HTR-8/SVneo (cell line): Measurements from ENCODE around the gene TBC1D10B.

Experiments used
- DNase-seq: peaks from one replicate; pipeline ENCODE4 v3.0.0; 2011; ENCODE audit warnings: low spot score, mixed read lengths; ENCODE audit not compliant: insufficient read length
- FAIRE-seq: peaks from 2 replicates; lab custom pipeline; 2011; peaks lifted over from hg19 to GRCh38; lab: Jason Lieb, UNC

Gene TBC1D10B

DNA sequence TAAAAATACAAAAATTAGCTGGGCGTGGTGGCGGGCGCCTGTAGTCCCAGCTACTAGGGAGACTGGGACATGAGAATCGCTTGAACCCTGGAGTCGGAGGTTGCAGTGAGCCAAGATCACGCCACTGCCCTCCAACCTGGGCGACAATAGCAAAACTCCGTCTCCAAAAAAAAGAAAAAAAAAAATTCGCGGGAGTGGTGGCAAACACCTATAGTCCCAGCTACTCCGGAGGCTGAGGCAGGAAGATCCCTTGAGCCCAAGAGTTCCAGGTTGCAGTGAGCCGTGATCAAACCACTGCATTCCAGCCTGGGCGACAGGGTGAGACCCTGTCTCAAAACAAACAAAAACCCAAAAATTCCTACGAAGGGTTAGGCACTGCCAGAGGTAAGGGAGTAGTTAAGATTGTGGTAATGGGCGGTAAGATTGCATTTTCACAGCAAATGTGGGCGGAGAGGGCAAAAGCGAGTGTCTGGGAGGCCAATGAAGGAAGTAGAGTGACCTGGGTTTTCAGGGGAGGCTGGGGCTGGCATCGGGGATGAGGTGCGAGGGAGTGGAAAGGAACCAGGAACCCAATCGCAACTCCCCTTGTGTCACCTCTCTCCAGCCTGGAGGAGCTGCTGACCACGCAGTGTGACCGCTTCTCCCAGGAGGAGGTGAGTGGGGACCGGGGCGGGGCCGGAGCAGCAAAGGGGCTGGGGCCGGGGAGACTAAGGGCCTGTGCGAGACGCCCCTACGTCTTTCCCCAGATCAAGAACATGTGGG is 6.9 kb upstream of the TBC1D10B start:
- FAIRE-seq: no peak

DNA sequence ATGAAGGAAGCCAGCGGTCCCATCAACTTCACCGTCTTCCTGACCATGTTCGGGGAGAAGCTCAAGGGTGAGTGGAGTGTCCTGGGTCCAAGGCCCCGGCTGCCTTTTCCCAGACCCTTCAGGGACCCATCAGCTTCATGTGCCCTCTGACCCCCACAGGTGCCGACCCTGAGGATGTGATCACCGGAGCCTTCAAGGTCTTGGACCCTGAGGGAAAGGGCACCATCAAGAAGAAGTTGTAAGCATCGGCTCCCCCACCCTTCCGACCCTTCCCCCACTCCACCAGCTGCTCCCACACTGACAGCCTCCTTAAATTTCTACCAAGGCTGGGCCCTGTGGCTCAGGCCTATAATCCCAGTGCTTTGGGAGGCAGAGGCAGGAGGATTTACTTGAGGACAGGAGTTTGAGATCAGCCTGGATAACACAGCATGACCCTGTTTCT is 6.2 kb upstream of the TBC1D10B start:
- no peak for FAIRE-seq

More for the DNA sequence above, 6.9 kb upstream of the TBC1D10B start:
- no peak for DNase-seq

DNA sequence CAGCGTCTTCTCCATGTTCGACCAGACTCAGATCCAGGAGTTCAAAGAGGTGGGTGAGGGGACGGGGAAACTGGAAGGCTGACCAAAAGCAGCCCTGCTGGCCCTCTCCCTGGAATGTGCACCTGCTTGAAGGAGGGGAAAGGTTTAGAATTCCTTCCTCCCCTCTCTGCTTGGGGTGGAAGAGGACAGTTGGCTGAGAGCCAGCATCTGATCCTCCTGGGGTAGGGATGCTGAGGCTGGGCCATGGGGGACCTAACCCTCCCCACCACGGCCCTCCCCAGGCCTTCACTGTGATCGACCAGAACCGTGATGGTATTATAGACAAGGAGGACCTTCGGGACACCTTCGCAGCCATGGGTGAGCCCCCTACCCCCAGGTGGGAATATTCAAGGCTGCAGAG is 5.6 kb upstream of the TBC1D10B start:
- no peak for FAIRE-seq
- no peak for DNase-seq

More for the DNA sequence above, 6.2 kb upstream of the TBC1D10B start:
- DNase-seq: no peak

DNA sequence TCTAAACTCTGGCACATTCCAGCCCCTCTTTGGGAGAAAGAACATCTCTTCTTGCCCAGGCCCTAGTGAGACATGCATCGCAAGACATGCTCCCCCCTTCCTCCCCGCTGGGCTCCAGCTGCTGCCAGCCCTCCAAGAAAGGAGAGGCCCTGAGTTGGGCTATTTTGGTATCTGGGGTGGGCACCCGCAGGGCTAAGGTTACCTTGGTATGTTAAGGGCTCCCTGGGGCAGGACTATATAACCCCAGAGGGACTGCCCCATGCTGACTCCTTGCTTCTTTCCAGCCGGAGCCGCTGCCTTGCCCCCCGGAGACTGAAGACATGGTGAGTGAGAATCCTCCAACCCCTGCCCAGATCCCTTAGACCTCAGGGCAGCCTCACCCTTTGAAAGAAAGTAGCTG is 4.2 kb upstream of the TBC1D10B start, which contains the start of gene MYL11:
Gene MYL11 (plus strand): TSS at position 265 of the 400 bp plus-strand sequence. CDS start 56 bp downstream, at position 321.
- no peak for FAIRE-seq
- no peak for DNase-seq

DNA sequence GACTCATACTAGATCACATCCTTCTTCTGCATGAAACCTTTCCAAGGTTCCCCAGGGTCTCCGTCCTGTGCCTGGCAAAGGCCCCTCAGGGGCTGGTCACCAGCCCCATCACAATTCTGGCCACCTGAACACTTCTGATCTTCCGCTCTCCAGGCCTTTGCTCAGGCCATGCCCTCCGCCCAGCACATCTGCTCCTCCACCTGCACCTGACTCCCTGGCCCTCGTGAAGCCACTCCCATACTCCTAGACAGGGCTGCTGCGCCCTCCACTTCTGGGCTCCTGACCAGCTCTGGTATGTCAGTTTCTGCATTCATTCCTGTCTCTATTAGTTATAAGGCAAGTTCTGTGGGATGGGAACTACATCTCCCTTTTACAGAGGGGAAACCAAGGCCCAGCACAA is 2.4 kb upstream of the TBC1D10B start:
- DNase-seq (no peak), FAIRE-seq (no peak)

DNA sequence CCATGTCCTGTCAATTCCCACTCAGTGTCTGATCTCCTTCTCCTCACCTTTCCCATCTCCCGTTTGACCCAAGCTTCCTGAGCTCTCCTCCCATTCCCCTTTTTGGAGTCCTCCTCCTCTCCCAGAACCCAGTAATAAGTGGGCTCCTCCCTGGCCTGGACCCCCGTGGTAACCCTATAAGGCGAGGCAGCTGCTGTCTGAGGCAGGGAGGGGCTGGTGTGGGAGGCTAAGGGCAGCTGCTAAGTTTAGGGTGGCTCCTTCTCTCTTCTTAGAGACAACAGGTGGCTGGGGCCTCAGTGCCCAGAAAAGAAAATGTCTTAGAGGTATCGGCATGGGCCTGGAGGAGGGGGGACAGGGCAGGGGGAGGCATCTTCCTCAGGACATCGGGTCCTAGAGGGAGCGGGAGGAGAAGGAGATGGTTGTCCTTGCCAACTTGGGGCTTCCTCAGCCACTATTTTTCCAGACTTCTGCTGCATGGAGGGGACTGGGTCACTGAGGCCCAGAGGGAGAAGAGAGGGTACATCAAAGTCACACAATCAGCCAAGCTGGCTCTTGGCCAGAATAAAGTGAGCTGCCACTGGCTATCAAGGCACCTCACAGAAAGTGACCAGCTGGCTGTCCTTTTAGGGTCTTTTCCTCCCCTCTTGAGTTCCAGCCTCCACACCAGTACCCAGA is 1.9 kb upstream of the TBC1D10B start:
- no peak for FAIRE-seq
- no peak for DNase-seq

DNA sequence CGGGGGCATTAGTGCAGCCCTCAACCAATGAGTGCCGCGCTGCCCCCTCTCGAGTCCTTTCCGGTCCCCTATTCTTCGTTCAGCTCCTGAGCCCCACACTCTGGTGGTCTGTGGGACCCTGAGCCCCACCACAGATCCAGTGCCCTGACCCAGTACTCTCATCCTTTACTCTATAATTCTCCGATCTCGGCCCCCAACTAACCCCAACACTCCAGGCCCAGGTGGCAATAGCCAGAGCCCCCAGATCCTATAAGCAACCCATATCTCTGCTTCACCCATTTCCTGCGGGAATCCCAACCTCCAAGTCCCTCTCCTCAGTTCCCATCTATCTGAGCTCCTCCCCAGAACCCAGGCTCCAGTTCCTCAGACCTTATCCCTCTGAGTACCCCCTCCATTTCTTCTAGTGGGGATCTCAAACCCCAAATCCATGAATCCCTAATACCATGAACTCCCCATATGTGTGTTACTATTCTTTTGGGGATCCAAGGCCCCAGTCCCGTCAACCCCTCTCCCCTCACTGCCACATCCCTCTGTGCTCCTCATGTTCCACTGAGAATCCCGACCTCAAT is 1.0 kb upstream of the TBC1D10B start:
- FAIRE-seq (no peak), DNase-seq (no peak)

DNA sequence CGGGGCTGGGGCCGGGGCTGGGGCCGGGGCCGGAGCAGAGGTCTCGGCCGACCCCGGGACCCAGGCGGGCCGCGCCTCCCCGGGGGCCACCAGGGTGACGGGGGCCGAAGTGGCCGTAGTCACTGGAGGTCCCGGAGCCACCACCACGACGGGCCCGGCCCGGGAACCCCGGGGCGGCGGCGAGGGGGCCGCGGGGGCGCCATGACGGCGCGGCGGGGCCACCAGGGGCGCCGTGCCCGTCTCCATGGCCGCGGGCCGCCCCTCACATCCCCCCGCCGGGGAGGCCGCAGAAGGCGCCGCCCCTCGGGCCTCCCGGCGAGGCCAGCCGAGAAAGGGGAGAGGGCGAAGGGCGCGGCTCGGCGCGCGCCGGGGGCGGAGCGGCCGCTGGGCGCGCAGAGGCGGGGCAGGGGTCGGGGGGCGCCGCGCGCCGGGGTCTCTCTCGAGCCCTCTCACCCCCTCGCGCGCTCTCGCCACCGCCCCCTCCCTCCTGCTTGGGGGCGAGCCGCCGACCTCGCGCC is 297 bp downstream of the TBC1D10B start:
- DNase-seq: no peak
- no peak for FAIRE-seq

DNA sequence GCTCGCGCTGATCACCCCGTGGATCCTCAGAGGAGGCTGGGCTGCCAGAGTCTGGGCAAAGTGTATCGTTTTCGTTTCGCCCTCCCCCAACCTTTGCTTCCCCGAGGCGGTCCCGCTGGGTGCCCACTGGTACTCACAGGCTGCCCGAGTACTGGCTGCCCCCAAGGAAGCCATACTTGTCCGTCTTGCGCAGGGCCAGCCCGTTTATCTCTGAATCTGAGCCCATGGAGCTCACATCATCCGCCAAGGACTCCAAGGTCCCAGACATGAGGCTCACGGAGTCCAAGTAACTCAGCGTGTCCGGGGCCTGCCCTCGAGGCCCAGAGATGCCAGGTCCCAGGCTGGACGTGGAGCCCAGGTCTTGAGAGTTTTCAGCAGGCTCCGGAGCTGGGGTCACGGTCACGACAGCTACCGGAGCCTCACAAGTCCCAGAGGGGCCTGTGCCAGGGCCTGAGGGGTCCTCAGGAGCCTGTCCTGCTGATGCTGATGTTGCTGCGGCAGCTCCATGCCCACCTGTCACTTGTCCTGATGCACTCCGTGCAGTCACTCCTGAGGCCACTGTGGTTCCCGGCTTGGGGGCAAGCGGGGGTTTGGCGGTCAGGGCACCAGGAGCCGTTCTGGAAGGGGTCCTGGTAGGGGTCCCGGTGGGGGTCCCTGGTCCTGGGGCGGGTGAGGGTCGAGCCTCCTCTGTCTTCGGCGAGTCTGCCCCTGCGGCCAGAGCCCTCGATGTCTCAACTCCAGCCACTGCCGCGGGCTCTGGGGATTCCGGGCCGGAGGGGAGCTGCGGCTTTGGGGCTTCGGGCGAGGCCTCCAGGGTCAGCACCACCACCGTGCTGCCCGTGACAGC is 980 bp downstream of the TBC1D10B start:
- no peak for DNase-seq
- no peak for FAIRE-seq

DNA sequence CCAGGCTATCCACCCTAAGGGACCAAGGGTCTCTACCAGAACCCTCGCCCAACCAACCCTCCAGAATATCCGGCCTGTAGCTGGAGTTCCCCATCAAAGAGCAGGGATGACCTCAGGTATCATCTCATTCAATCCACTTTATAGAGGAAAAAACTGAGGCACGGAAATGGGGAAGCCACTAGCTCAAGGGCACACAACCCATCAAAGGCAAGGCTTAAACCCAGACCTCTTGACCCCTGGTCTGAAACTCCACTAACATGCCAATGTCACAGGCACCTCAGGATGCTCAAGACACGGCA is 1.6 kb downstream of the TBC1D10B start:
- FAIRE-seq: no peak
- DNase-seq: no peak

DNA sequence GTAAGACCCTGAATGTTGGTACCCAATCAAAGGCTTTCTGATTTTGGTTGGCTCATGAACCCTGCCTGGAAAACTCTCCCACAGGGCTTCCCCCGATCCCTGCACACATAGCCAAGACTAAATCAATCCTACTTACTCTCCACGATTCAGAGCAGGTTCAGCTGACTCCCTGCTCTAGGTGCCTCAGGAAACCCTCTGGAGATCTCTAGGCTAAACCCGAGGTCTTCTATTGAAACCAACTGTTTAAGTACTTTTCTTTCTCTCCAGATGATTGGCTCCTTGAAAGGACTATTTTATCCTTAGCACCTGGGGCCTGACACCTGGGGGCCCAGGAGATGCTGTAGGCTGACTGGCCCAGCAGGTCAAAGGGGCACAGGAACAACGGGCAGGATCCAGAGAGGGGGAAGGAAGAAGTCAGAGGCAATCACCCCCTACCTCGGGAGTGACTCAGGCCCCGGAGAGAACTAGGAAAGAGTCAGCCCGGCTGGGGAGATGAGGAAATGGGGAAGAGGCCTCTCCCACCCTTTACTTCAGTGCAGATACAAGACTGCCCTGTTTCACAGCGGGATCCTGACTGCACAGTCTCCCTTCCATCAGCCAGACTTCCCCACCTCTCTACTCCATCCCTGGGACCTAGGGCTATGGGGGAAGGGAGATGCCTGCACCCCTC is 2.0 kb downstream of the TBC1D10B start:
- FAIRE-seq: no peak
- DNase-seq: no peak

DNA sequence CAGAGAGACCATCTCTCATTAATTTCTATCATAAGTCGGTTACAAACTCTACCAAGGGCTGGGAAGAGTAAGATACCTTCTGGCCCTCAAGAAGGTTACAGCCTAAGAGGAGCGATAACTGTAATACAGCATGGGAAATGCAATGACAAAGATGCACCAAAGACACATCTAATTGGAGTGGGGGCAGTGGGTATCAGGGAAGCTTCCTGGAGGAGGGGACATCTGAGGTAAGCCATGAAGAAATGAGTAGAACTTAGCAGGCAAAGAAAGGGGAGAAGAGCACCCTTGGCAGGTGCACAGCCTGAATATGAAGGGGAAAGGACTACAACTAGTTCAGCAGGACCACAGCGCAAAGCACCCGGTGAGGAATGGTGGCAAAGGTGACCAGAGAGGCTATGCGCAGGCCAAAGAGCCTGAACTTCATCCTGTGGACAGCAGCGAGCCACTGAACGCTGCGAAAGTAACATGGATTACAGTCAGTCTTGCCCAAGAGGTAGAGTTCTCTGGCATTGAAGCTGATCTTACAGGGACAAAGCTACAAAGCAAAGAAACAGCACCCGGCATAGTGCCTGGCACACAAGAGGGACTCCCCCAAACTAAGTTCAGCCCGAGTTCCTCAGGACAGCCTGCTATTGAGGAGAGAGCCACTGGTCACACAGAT is 2.8 kb downstream of the TBC1D10B start:
- DNase-seq (no peak), FAIRE-seq (no peak)

DNA sequence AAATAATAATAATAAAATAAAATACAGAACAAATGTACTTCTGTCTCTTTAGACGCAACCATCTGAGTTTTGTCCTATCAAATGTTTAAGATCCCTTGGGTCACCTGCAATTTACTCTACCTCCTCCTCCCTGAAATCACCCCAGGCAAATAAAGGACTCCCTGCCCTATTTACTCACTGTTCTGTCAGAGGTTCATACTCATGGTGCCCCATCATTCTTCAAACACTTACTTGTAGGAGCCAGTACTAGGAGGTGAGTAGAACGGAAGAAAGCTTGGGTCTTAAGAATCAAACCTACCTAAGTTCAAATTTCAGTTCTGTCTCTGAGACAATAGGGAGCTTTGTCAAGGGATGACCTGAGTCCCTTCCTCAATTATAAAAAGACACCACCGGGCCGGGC is 3.8 kb downstream of the TBC1D10B start:
- DNase-seq: no peak
- no peak for FAIRE-seq

DNA sequence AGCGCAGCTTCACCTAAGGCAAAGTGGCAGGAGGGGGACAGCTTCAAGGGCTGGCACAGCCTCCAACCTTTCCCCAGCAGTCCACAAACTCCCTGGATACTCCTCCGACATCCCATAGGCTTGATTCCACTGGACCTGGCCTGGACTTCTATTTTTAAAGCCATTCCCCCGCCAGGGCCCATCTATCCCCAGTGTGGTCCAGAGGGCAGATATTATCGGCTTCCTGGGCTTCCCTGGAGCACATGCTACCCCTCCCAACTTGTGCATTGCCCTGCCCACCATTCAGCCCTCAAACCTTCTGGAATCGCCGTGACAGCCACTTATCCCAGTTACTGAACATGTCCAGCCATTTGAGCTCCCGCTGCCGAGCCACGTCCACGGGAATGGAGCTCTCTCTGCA is 5.1 kb downstream of the TBC1D10B start:
- no peak for DNase-seq
- no peak for FAIRE-seq

DNA sequence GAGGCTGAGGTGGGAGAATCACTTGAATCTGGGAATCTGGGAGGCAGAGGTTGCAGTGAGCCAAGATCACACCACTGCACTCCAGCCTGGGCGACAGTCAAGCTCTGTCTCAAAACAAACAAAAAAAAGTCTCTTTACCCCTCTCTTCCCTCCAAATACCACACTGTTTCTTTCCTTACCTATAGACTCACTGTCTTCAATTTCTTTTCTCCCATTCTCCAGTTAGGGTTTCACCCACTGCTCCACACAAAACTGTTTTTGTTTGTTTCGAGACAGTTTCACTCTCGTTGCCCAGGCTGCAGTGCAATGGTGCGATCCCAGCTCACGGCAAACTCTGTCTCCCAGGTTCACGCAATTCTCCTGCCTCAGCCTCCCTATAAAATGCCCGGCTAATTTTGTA is 9.1 kb downstream of the TBC1D10B start:
- DNase-seq: no peak
- FAIRE-seq: no peak

DNA sequence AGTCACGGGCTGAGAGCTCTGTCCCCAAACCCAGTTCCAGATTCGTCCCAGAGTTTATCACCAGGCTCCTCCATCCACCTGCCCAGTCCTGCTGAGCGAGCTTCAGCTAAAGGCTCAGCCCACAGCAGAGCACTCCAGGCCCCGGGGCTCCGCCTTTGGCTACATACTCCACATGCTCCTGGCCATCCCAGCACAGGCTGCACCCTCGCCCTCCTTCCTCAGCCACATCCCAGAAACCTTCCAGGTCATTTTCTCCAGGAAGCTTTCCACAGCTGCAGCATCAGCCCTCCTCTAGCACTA is 10.5 kb downstream of the TBC1D10B start:
- FAIRE-seq (no peak), DNase-seq (no peak)

DNA sequence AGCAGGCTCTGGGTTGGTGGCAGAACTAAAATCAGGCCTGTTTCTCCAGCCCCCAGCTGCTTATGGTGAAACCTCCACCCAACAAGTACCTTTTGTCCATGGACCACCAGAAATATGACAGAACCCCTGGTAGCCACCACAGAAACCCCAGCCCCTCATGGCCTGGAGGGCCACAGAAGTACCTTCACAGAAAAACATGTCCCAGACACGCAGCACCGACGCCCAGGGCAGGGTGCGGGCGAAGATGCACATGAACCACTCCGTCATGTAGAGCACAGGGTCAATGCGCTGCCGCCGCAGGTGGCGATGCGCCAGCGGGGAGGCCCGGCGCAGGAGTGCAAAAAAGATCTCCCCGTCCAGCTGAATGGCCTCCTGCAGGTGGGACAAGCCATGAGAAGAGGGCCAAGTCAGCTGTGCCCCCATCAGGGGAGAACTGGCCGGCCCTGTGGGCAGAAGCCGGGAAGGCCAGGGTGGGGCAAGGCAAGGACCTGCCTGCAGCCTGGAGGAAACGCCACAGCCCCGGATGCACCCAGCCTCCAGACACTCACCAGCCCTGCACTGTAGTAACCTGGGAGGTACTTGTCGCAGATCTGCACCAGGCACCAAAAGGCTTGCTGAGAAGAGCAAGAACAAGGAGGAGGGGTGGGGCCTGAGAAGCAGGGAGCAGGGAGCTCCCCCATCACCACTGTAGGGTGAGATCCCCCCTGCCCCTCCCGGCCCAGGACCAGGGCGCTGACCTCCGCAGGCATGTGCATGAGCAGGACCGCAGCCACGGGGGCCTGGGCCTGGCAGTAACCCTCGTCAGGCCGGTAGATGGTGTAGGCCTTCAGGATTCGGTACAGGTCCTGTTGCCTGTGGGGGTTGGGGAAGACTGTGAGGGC is 11.1 kb downstream of the TBC1D10B start:
- FAIRE-seq: no peak
- no peak for DNase-seq

DNA sequence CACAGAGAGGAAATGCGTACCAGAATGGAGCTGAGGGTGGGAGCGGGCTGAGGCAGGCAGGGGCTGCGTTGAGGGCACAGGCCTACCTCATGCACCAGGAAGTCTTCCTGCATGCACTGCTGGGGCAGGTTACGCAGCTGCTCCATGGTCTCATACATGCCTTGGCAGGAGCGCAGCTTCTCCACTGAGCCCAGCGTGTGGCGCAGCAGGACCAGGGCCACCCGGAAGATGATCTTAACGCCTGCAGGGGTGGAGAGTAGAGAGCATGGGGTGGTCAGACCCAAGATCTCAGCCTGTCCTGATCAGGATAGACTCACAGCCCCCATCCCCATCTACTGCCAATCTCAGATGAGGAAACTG is 11.7 kb downstream of the TBC1D10B start:
- FAIRE-seq (no peak), DNase-seq (no peak)
